HG03095 (cell line): Measurements from ENCODE around the gene HSH2D.
A peak's percentile ranks its signal among the peaks of the same experiment; 100 is the strongest.
"Not testable (repeated sequence)": the region's sequence is repeated elsewhere in the genome, so short reads cannot be mapped to it uniquely, and the experiment has no call there.

Experiments used
- ATAC-seq: cut with Tn5 transposase; IDR thresholded peaks from one replicate; pipeline ENCODE4 v1.9.1; 2021; ENCODE audit warnings: moderate library complexity; ENCODE audit not compliant: unreplicated experiment

The HSH2D gene, protein sequence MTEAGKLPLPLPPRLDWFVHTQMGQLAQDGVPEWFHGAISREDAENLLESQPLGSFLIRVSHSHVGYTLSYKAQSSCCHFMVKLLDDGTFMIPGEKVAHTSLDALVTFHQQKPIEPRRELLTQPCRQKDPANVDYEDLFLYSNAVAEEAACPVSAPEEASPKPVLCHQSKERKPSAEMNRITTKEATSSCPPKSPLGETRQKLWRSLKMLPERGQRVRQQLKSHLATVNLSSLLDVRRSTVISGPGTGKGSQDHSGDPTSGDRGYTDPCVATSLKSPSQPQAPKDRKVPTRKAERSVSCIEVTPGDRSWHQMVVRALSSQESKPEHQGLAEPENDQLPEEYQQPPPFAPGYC

GRCh38 chr19:16143399-16144215, at the start of gene HSH2D:
HSH2D (plus strand) TSS chr19:16143685; CDS start chr19:16148751, 5,066 bp downstream.
- ATAC-seq: peak; percentile 53

DNA sequence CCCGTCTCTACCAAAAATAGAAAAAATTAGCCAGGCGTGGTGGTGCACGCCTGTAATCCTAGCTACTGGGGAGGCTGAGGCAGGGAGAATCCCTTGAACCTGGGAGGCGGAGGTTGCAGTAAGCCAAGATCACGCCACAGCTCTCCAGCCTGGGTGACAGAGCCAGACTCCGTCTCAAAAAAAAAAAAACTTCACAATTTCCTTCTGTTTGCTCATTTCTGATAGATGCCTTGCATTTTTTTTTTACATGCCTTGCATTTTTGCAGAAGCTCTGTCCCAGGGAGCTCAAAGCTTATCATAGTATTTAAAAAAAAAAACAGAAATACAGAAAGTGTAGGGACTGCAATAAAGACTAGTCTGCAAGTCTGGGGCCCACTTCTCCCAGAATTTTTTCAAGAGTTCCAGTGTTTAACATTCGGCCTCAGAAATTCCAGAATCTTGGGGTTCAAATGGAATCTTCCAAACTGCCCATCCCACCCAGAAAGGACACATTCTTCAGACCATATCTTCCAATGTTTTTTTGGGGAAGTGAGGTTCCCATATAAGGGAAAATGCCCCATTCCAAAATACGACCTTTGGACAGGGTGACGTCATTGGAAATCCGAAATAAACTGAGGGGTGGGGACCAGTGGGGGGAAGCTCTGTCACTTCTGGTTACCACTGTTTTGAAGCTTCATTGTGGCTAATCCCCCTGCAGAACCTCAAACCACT, 49.0 kb upstream of the HSH2D start:
- no peak for ATAC-seq

DNA sequence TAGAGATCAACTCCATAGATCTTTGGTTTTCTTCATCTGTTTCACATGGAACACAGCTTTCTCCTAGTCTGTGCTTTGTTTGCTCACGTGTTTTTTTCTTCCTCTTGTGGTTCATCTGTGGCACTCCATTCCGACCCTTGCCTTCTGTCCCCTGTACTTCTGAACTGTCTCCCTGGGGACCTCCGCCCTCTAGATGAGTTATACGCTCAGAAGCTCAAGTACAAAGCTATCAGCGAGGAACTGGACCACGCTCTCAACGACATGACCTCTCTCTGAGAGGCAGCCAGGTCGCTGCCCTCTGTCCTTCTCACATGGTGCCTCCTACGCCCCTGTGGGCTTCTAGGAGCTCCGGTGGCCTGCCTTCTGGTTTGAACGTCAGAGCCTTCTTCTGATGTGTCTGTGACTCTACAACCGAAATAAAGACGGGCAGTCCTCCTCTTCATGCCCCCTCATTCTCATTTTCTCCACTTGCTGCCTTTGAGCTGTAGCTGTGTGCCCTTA, 48.4 kb upstream of the HSH2D start:
- no peak for ATAC-seq

DNA sequence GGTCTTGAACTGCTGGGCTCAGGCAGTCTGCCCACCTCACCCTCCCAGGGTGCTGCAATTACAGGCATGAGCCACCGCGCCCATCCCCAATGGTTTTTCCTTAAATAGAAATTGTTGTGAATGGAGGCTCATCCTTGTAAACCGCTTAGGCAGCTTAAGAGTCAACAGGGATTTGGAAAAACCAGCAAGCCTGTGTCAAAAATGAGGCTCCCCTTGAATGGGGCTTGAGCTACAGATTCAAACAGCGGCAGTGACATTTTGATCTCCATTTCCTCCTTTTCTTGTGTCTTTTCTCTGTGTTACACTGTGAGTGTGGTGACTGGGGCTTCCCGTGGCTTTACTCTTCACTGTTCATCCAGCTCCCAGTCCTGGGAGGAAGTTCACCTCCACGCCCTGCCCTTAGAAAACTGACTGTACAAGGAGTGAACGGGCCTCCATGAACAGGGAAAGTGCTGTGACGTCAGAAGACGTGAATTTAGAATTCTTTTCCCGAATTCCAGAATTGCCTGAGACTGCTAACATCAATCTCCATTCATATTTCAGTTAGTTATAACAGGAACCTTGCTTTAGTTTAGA, 47.1 kb upstream of the HSH2D start:
- ATAC-seq: no peak

DNA sequence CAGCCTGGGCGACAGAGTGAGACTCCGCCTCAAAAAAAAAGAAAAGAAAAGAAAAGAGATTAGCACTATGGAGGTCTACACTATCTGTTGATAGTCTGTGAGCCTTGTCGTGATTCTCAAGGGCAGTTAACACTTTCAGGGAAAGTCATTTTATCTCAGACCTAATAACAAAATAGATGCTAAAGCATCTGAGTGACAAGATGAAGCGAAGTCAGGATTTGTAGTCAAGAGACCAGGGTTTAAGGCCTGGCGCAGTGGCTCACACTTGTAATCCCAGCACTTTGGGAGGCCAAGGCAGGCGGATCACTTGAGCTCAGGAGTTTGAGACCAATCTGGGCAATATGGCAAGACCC, 45.1 kb upstream of the HSH2D start:
- no peak for ATAC-seq

DNA sequence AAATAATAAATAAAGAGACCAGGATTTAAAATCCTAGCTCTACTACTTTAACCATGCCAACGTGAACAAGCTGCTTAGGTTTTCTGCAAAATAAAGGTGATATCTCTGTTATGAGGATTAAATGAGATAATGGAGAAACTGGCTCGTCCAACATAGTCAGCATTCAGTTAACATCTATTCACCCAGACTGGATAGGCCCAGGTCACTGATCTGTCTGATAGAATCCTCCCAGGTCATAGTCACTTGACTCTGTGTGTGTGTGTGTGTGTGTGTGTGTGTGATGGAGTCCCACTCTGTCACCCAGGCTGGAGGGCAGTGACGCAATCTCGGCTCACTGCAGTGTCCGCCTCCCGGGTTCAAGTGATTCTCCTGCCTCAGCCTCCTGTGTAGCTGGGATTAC, 44.7 kb upstream of the HSH2D start:
- no peak for ATAC-seq

GRCh38 chr19:16099314-16099965, 44.0 kb upstream of the HSH2D start:
- ATAC-seq: not testable (repeated sequence)

DNA sequence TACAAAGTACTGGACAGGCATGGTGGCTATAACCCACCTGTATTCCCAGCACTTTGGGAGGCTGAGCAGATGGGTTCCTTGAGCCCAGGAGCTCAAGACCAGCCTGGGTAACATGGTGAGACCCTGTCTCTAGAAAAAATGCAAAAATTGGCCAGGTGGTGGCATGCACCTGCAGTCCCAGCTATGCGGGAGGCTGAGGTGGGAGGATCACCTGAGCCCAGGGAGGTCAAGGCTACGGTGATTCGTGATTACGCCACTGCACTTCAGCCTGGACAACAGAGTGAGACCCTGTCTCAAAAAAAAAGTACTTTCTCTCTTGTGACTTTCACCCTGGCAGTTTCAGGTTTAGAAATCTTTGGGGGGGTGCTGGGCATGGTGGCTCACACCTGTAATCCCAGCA, 43.0 kb upstream of the HSH2D start:
- ATAC-seq: no peak

DNA sequence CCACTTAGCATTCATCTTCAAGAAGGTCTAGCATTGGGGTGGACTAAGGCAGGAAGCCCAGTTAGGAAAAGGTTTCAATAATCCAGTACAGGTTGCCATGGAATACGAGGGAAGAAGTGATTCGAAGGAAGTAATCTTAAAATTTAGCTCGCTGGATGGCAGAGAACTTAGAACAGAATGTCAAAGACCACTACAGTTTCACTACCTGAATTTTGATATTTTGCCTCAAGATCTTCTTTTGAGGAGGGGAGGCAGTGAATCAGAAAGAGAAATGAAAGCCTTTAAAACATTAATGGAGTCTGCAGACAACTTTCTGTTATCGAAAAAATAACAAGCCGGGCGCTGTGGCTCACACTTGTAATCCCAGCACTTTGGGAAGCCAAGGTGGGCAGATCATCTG, 38.8 kb upstream of the HSH2D start:
- no peak for ATAC-seq

GRCh38 chr19:16106121-16106520, 37.4 kb upstream of the HSH2D start:
- no peak for ATAC-seq

- ATAC-seq: peak; percentile 85
Measured at GRCh38 chr19:16111160-16111908, 32.2 kb upstream of the HSH2D start, which contains the start of gene RAB8A. RAB8A (plus strand) TSS chr19:16111889; CDS start chr19:16111902, 13 bp downstream.

- ATAC-seq: no peak
Measured at GRCh38 chr19:16111909-16112752, 31.4 kb upstream of the HSH2D start.

DNA sequence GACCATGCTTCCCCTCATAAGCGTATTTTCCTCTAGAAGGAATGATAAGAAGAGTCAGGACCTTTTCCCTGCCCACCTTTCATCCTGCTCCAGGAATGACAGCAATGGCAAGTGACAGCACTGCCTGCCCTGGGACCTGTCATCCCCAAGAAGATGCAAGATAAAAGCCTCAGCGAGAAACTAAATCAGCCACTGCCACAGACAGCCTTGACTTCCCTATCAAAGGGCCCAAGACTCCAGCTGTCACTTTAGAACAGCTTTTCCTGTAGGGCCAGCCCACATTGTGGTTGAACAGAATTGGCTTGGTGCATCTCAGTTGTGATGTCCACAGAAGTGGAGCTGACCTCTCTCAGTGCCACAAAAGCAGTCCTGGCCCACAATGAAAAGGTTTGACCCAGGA, 30.7 kb upstream of the HSH2D start:
- no peak for ATAC-seq

DNA sequence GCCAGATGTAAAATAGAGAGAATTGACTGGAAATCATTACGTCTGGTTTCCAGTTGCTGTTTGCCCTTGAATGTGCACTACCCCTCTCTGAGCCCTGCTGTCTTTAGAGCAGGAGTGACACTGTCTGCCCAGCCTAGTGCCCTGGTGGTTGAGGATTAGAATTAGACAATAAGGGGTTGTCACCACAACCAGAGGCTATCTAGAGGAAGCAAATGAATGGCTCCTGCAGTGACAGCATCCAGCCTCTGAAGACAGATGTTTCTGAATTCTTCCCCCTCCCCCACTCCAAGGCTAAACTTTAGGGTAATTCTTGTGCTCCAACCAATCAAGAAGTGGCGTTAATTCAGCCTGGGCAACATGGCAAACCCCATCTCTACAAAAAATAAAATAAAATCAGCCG, 29.8 kb upstream of the HSH2D start:
- ATAC-seq: no peak

DNA sequence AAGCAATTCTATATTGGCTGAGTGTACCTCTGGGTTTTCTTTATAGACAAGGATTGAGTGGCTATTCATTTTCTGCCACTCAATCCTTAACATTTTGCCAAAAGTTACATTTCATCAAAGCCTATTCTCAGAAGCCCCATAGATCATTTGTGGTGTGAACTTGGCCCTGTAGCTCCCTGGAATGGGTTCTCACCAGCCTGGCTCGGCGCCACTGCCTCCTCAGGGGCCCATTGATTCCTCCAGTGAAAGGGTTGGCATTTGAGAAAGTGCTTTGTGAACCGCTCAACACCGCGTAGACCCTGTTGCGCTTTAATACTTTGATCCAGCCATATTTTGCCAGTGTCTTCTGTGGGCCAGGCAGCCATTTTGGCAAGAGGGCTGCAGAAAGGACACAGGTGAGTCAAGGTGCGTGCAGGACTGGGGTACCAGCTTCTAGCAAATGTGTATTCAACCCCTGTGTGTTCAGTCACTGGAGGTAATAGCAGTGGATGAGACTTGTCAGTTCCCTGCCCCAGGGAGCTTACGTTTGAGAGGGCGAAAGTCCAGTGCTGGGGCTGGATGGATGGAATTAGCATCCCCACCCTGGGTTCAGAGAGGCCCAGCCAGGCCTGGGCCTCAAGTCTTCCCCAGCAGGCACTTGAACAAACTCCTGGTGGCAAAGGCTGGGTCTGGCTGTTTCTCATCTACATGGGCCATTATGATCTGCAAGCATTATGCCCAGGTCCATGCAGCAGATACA, 28.0 kb upstream of the HSH2D start:
- ATAC-seq: no peak

- no peak for ATAC-seq
Measured at GRCh38 chr19:16116067-16116466, 27.4 kb upstream of the HSH2D start.

DNA sequence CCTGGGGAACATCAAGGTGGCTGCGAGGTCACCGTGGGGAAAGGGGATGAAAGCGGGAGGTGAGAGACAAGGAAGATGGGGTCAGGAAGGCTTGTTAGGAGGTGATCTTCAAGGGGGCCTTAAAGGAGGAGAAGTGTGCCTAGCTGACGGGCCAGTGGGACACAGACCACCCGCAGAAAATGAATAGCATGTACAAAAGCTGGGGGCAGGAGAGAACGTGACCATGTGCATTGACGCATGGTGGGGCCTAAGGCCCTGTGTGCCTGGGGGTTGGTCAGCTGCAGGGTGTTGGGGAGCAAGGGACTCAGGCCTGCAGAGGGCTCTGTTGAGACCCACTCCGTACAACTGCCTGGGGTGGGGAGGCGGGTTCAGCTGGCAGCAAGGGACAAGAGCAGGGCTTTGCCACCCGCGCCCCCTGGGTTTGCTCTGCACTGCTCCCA, 25.9 kb upstream of the HSH2D start:
- ATAC-seq: no peak

- peak; percentile 71 for ATAC-seq
Measured at GRCh38 chr19:16118489-16119033, 24.9 kb upstream of the HSH2D start.
